Forelimb muscle (tissue), 1 donor: Measurements from ENCODE around the gene CEMIP2. TPM values are rescaled to one million over a fixed set of nuclear protein-coding genes. Genes with fewer than 3 reads are reported as not detected.

ENCODE experiments used
- DNase-seq: peaks from one replicate; pipeline ENCODE4 v3.0.0-alpha.2; 2013; ENCODE audit warnings: low read depth
- polyA plus RNA-seq: library from polyadenylated mRNA; unstranded; fragments of 120-200 nt; gene quantifications from one replicate; pipeline ENCODE4 v1.2.1, GENCODE V29; 2013; ENCODE audit not compliant: insufficient read length

Gene CEMIP2
- polyA plus RNA-seq, 1 donor: 22.1 TPM

DNA sequence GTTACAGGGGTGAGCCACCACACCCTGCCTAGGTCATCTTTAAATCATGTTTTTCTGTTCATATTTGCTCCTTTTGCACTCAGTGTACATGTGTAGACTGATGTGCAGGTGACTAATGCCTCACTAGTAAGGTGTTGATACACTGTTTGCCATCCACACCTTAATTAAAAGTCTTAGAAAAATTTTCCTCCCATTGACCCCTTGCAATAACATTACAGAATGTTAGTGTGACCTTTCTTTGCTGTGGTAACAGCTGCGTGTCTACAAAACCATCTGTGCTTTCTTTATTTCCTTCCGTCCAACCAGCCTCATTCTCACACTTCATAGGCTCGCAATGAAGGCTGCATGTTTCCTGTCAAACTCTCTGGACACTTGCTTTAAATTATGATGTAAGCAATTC lies 6.6 kb upstream of the CEMIP2 start:
- no peak for DNase-seq

DNA sequence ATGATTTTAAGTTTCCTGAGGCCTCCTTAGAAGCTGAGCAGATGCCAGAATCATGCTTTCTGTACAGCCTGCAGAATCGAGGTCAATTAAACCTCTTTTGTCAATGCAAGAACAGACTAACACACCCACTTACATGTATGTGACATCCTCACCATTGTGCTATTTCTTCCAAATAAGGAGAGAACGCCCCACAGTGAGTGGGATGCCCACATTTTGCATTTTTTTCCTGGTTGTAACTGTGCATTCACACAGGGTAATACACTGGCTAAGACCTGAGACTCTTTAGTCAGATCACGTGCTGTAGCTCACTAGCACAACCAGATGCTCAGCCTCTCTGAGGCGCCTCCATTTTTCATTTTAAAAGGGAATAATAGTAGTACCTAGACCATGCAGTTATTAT lies 4.4 kb upstream of the CEMIP2 start:
- DNase-seq: no peak

DNA sequence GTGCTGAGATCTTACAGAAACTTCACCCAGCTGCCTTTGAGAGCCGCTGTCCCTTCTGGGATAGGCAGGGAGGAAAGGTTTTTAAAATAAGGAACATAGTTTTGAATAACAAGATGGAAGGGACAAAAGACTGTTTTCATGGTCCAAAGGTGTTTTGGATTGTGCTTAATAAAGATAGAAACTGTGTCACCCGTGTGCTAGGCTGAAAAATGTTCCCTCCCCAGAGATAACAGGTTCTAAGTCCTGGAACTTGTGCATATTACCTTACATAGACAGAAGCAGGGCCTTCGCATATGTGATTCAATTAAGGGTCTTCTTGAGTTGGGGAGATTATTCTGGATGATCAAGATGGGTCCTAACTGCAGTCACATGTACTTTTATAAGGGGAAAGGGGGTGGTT lies 1.9 kb upstream of the CEMIP2 start:
- no peak for DNase-seq

DNA sequence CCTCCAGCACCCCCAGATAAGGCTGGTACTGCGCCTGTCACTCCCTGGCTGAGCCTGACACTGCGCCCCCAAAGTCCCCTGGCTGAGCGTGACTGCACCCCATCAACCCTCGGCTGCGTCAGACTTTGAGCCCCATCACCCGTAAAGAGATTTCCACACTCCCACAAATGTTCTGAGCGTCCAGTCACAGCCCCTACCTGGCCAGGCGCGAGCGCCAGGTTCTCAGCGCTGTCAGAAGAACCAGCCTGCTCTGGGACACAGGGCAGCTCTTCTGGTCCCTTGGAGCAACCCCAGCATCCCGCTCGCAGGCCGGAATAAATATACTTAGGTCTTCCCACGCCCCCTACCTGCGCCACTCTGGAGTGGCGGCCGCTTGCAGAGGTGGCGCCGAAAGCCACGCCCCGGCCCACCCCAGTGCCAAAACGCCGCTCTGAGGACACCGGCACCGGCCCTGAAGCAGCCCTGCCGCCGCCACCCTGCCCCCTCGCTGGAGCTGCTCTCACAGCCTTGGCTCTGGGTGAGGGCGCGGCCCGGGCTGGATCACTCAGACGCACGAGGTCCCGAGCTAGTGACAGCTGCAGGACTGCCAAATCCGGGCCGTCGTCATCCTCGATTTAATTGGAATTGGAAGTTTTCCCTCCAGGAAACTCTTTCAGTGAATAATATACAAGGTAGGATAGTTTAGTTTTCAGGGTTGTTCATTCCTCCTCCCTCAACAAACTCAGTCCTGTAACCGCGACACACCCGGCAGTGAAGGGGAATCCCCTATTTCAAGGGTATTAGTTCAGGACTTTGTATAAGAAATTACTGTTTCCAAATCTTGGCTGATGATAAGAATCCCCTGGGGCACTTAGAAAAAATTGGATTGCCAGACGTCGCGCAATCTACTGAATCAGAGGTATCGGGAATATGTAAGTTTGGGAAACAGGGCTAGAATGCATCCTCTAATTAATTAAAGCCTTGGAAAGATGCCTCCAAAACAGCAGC lies 1.2 kb upstream of the CEMIP2 start:
- DNase-seq: no peak

DNA sequence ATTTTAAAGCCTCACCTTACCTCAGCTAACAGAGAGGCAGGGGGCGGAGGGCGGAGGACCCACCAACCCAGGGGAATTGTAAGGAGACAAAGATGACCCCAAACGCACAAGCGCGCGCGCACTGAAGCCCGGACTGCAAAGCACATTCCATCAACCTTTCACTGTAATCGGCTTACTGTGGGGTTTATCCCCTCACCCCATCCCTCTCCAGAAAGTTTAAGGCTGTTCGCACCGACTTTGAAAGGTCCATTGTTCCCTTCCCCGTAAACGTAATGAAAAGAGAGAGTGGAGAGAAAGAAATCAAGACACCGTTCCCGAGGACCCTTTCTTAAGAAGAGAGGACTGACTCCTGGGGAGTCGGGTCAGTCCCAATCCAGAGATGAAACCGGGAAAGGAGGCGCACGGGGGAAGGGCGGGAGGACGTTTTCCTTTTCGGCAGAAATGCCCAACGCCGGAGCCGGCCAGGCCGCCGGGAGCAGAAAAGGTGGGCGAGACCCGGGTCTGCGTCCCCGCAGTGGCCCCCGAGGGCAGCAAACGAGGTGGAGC lies 464 bp downstream of the CEMIP2 start:
- no peak for DNase-seq

DNA sequence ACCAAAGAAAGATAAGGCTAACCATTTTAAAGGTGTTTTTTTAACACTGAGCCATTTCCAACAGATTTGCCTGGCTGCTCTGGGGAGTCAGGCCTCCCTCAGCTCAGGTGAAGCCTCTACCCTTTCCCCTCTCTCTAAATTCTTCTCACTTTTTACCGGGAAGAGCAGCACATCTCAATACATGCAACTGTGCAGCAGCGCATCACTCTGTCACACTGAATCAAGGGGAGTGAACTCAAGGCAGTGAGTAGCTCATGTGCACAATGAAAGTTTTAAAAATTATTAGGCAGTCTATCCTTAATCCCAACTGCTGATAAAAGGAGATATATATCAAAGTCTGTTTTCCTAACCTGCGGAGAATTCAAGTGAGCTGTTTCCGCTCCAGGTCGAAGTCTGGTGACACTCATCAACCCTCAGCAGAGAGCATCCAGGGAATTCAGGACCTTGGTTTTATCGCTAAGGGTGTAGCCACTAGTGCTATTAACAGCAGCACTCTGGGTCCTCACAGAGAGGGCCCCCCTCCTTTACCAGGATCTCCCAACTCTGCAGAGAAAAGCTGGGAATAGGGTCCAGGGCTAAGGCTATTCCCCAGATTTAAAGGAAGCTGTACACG lies 1.0 kb downstream of the CEMIP2 start:
- no peak for DNase-seq

DNA sequence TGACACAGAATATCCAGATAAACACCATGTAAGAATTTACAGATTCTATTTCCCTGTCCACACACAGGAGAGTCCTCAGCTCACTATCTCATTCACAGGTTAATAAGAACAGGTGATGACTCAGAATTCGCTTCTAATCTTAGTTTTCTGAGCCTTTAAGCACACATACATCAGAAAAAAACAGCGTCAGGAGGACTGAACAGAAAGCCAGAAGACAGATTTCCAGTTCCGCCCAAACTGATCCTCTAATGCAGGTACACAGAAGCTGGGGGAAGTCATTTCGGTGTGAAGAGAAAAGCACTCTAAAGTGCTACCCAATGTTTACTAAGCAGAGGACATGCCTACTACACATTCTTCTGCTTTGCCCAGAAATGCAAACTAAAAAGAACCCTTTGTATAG lies 1.6 kb downstream of the CEMIP2 start:
- no peak for DNase-seq

DNA sequence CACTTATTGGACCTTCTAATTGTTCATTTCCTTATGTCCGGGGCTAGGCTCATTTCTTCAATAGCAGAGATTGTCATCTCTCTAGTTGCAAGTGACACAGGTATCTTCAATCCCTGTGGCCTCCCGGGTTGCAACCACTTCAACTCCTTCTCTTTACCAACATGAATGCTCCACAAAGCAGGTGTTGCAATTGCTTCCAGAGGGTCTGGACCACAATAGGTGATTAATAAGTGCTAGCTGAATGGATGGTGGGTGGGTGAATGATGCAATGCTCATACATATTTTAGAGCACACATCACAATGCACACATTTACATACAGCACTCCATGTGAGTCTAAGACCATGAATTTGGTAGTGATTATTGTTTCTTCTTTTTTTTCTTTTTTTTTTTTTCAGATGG lies 2.6 kb downstream of the CEMIP2 start:
- no peak for DNase-seq

DNA sequence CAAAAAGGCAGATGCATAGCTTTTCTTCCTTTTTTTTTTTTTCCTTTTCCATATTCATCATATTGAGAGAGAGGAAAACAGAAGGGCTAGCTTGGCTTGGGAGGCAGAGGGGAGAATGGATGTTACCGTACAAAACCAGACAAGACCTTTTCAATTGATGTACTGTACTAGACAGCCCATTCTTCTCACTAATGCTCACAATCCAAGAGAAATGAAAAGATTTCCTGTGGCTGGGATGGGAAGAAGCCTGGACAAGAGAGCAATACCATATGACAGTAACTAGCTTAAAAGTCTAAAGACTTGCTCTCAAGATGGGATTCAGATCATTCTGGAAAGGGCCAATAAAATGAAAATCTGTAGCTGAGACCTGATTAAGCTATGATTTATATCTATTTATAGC lies 3.4 kb downstream of the CEMIP2 start:
- DNase-seq: no peak

DNA sequence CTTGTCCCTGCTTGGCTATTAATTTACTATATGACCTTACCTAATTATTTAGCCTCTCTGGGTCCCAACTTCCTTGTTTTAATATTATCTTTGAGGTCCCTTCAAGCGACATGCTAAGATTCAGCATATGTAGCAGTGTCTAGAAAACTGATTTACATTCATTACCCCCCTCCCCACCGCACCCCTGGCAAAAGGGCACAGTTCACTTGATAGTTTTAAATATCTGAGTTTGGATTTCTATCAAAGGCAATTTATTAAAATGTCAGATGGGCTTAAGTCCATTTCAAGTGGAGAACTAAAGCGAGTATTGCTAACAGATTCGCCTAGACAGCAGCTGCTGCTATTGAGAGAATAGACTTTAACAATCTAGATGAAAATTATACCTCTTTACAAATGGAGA lies 3.9 kb downstream of the CEMIP2 start:
- no peak for DNase-seq

DNA sequence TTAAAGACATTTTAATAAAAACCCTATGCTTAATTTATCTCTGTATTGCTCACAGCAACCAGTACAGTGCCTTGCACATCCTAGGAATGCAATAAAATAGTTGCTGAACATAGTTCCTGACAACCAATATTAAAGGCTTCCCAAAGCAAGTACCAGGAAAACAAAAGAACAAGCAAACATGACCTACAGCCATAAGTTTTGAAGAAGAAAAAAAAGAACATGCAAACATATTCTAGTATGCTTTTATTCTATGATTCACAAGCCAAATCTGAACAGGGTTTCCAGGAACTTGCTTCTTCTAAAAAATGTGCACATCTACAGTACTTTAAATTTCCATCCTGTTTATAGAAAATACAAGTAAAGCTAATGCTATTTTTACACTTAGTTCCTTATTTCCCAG lies 4.5 kb downstream of the CEMIP2 start:
- DNase-seq: no peak

DNA sequence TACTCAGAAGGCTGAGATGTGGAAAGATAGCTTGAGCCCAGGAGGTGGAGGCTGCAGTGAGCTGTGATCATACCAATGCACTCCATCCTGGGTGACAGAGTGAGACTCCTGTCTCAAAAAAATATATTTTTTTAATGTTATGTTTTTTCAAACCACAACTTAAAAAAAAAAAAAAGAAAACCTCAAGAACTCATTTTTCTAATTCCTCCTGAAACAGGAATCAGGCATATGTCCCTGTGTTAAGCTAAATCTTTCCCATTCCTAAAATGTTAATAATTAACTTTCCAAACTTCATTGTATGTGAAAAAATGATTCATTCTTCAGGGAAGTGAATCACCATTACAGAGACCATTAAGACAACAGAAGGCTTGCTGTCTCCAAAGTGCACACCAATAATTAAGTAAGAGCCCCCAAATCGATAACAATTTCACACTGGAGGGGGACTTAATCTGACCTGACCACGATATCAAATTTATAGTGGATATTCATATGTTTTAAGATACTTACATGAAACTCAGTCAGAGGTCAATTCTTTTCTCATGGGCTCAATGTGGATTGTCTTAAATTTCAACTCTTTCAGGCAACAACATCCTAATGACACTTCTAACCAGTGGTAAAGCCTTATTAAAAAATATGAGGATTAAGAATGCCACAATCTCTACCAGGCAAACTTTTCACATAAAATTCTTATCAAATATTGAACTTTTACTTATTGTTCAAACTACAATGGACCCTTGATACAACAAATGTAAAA lies 5.2 kb downstream of the CEMIP2 start:
- no peak for DNase-seq

DNA sequence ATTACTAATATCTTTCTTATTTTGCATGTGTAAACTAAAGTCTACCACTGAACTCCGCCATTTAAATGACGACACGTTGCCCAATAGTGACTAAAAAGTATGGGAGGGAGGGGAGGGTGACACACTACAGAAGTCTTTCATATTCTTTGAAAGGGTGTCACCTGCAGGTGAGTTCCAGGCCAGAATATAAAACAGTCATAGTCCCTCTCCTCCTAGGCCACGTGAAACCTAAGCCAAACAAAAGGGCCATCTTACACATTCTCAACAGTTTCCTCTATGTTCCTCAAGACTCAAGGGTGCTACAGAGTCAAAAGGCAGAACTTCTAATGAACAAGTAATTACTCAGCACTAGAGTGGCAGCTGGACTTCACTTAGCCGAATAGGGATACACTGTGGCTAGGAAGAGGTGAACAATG lies 6.4 kb downstream of the CEMIP2 start:
- DNase-seq: no peak

DNA sequence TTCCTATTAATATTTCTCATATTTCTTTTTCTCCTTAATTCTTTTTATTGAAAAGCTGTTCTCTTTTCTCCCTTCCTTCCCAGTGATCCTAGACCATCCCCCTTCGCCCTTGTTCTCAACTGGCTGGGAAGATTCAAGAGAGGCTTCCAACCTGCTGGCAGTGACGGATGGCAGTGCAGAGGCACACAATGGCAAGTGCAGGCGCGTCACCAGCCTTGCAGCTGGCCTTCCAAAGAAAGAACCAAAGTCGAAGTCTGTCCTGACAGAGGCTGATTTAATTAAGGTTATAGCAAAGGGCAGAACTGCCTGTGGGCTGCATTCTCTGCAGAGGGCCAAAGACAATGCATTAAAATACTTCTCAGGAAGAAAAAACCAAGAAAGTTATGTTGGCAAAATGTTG lies 7.4 kb downstream of the CEMIP2 start:
- DNase-seq: no peak

DNA sequence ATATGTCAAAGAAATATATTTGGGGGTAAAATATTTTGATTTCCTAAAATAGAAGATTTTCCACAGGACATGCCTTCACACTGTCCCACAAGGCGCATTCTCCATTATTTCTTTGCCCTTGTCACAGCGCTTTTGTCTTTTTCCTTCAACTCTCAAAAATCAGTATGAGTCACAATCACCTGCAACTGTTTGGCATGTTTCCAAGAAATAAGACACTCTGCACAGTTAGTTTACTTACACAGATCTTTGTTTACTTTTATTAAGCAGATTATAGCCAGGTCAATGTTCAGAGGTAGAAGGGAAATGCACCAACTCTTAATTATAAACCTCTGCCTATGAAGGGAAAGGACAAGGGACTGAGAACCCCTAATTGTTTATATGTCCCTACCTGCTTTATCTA lies 9.5 kb downstream of the CEMIP2 start:
- DNase-seq: no peak

DNA sequence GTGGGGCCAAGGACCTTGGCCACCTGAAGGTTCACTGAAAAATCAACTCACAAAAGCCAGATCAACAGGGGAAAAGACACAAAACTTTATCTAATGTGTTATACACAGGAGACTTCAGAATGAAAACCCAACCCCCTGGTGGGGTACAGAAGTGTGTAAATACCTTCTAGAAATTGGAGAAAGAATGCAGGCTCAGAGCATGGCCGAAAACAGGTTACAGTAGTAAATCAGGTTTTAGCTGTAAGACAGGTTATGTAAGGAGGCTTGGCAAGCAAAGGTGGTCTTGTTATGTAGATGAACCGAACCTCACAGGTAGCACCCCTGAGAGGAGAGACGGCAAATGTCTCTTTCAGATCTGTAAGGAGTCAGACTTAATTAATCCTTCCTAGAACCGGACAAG lies 10.0 kb downstream of the CEMIP2 start:
- DNase-seq: no peak

DNA sequence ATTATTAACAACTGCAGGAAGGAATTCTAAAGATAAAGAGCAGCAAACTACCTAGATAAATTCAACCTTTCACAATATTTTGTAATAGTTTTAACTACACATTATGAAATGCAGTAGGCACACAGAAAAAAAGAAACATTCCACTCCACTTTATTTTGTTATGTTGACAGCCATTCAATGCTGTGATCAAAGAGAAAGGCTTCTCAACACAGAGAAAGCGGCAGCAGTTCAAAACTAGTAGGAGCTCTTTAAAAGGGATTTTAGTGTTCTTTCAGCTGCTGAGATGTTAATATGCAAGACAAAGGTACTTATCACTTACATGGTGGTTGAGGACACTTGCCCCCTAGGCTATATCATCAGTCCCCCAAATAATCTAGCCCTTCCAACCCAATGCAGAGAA lies 11.6 kb downstream of the CEMIP2 start:
- DNase-seq: no peak

DNA sequence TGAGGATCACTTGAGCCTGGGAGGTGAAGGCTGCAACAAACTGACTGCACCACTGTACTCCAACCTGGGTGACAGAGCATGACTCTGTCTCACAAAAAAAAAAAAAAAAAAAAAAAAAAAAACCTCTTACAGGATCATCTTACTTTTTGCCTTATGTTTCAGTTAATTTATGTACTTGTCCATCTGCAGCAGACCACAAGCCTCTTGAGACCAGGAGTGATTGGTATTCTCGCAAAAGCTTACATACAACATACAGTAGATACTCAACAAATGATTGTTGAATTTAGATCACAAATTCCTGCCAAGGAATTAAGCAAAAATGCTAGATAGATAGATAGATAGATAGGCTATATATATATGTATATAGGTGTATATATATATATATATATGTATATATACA lies 12.4 kb downstream of the CEMIP2 start:
- no peak for DNase-seq

DNA sequence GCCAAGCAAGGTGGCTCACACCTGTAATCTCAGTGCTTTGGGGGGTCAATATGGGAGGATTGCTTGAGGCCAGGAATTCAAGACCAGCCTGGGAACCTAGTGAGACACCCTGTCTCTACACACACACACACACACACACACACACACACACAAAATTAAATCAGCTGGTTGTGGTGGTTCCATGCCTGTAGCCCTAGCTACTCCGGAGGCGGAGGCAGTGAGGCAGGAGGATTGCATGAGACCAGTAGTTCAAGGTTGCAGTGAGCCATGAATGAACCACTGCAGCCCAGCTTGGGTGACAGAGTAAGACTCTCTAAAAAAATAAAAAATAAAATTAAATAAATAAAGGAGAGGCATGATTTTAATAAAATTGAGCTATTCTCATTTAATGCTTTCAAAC lies 13.1 kb downstream of the CEMIP2 start:
- DNase-seq: no peak

DNA sequence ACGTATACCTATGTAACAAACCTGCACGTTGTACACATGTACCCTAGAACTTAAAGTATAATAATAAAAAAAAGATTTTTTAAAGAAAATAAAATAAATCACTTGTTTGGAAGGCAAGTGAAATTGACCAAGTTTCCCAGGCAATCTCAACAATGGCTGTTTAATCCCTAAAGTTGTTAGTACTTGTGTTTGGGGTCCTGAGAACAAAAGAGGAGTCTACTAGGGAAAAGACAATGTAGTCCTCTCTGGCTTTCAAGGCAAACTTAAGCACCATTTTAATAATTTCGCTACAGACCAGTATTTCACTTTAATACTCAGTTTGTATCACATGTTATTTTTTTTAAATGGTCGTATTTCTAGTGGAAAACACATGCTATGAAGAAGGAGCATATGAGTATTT lies 14.2 kb downstream of the CEMIP2 start:
- no peak for DNase-seq

DNA sequence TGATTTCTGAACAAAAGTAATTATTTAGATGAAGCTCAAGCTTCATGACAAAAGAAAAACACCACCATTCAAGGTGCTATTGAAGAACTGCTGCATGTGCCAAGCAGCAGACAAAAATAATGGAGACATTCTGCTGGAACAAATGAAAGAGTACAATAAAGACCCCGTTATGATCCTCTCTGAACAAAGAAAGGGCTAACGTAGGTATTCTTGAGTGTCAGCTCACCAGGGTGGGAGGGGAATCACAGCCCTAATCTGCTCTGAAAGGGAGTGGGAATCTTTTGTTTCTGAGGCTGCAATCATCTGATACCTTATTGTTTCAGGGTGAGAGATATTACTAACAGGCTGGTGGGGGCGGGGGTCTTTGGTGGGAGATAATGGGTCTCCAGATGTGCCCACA lies 15.4 kb downstream of the CEMIP2 start:
- no peak for DNase-seq

DNA sequence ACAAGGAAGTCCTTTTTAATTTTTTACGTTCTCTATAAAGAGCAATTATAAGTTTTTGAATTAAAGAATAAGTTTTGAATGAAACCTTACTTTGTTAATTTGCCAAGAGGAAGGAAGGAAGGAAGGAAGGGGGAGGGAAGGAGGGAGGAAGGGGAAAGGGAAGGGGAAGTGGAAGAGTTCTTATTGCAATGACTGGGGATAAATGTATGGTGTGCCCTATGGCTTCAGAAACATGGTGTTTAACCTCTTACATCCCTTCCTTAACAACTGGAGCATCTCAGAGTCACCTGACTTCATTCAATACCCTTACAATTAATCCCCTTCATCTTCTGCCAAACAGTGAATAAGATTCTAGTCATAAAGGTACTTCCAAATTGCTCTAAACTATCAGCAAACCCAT lies 16.0 kb downstream of the CEMIP2 start:
- DNase-seq: no peak
